ENCODE measurements around the gene TOP1.

TOP1 gene

DNA sequence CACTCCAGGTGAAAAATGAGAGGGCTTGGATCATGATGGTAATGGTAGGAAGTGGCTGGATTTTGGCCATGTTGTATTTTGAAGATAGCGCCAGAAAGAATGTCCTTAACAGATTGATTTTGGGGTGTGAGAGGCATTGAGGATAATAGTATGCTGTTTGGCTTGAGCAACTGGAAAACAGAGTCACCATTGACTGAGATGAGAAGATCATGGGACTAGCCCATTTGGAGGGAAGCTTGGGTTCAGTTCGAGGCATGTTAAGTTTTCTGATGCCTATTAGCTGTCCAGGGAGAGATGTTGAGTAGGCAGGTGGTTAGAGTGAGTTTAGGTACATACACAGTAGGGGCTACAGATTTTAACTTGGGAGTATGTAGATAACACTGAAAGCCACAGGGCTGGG lies 132.1 kb downstream of the TOP1 start:
- Histone ChIP-seq H3K27ac (ENCODE audit: low read depth, low read length) (no peak overlapping the region), H3K9me3 (ENCODE audit: low read length) (no peaks in the 10 kb centered on the region), H3K4me1 (ENCODE audit: insufficient read depth, low read length) (peaks cover 16% of the 10 kb centered on the region), H3K36me3 (ENCODE audit: insufficient read depth, low read length) (peaks cover 42% of the 10 kb centered on the region), H3K27me3 (ENCODE audit: control insufficient read depth in 1 of 2, insufficient read depth in 2 of 2, low read length in 2 of 2) (no peaks in the 10 kb centered on the region), H3K4me3 (ENCODE audit: low read depth in 1 of 2, low read length in 2 of 2) (no peak overlapping the region), H3K9ac (ENCODE audit: low read length) (no peak overlapping the region)

DNA sequence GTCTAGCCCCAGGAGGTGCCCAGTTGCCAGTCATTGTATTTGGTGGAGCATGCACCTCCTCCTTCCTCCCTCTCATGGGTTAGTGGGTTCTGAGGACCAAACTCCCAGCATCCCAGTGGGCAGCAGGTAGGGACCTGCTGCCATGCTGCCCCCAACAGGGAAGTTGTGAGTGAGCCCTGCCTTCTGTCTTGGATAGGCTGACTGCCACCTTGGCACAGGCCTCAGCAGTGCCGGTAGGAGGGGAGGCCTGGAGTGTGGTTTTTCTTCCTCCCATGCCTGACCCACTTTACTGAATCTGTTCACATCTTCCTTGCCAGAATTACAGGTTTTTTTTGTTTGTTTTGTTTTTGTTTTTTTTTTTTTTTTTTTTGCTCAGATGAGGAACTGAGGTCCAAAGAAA lies 133.3 kb downstream of the TOP1 start:
- Histone ChIP-seq H3K36me3 (ENCODE audit: insufficient read depth, low read length) (peaks cover 54% of the 10 kb centered on the region), H3K27me3 (ENCODE audit: control insufficient read depth in 1 of 2, insufficient read depth in 2 of 2, low read length in 2 of 2) (no peaks in the 10 kb centered on the region), H3K9me3 (ENCODE audit: low read length) (no peaks in the 10 kb centered on the region), H3K27ac (ENCODE audit: low read depth, low read length) (no peak overlapping the region), H3K4me3 (ENCODE audit: low read depth in 1 of 2, low read length in 2 of 2) (no peak overlapping the region), H3K4me1 (ENCODE audit: insufficient read depth, low read length) (peaks cover 7% of the 10 kb centered on the region), H3K9ac (ENCODE audit: low read length) (no peak overlapping the region)

DNA sequence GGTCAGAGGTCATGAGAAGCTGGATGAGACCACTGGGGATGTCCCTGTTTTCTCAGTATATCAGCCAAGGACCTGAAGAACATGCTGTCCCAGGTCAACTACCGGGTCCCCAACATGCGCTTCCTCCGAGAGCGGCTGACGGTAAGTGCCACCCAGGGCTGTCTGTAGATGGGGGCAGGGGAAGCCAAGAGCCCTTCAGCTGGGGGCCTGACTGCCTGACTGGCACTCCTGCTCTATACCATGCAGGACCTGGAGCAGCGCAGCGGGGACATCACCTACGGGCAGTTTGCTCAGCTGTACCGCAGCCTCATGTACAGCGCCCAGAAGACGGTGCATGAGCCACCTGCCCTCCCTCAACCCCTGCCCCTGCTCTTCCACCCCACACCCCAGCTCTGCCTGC lies 133.8 kb downstream of the TOP1 start:
- Histone ChIP-seq H3K4me1 (ENCODE audit: insufficient read depth, low read length) (peaks cover 2% of the 10 kb centered on the region), H3K9ac (ENCODE audit: low read length) (no peak overlapping the region), H3K27ac (ENCODE audit: low read depth, low read length) (no peak overlapping the region), H3K36me3 (ENCODE audit: insufficient read depth, low read length) (peaks cover 59% of the 10 kb centered on the region), H3K27me3 (ENCODE audit: control insufficient read depth in 1 of 2, insufficient read depth in 2 of 2, low read length in 2 of 2) (no peaks in the 10 kb centered on the region), H3K9me3 (ENCODE audit: low read length) (no peaks in the 10 kb centered on the region), H3K4me3 (ENCODE audit: low read depth in 1 of 2, low read length in 2 of 2) (no peak overlapping the region)

DNA sequence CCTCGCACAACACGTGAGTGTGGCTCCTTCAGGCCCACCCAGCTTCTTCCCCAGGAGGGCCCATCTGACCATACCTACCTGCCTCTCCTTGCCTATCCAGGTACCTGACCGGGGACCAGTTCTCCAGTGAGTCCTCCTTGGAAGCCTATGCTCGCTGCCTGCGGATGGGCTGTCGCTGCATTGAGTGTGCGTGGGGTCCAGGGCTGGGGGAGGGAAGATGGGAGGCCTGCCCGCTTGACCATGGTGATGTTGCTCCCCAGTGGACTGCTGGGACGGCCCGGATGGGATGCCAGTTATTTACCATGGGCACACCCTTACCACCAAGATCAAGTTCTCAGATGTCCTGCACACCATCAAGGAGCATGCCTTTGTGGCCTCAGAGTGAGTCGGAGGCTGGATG lies 135.2 kb downstream of the TOP1 start:
- H3K4me3 ChIP-seq (ENCODE audit: low read depth in 1 of 2, low read length in 2 of 2), result no peak overlapping the region
- no peaks in the 10 kb centered on the region for H3K9me3 ChIP-seq (ENCODE audit: low read length)
- H3K4me1 ChIP-seq (ENCODE audit: insufficient read depth, low read length), result no peaks in the 10 kb centered on the region
- no peak overlapping the region for H3K9ac ChIP-seq (ENCODE audit: low read length)
- H3K36me3 ChIP-seq (ENCODE audit: insufficient read depth, low read length), result peaks cover 71% of the 10 kb centered on the region
- H3K27ac ChIP-seq (ENCODE audit: low read depth, low read length), result no peak overlapping the region
- no peaks in the 10 kb centered on the region for H3K27me3 ChIP-seq (ENCODE audit: control insufficient read depth in 1 of 2, insufficient read depth in 2 of 2, low read length in 2 of 2)

- Histone ChIP-seq H3K36me3 (ENCODE audit: insufficient read depth, low read length) (peaks cover 77% of the 10 kb centered on the region), H3K9ac (ENCODE audit: low read length) (no peak overlapping the region), H3K27ac (ENCODE audit: low read depth, low read length) (no peak overlapping the region), H3K4me3 (ENCODE audit: low read depth in 1 of 2, low read length in 2 of 2) (no peak overlapping the region), H3K27me3 (ENCODE audit: control insufficient read depth in 1 of 2, insufficient read depth in 2 of 2, low read length in 2 of 2) (no peaks in the 10 kb centered on the region), H3K4me1 (ENCODE audit: insufficient read depth, low read length) (no peaks in the 10 kb centered on the region), H3K9me3 (ENCODE audit: low read length) (no peaks in the 10 kb centered on the region)
These were observed 136.6 kb downstream of the TOP1 start for GRCh38 chr20:41165001-41165882.

DNA sequence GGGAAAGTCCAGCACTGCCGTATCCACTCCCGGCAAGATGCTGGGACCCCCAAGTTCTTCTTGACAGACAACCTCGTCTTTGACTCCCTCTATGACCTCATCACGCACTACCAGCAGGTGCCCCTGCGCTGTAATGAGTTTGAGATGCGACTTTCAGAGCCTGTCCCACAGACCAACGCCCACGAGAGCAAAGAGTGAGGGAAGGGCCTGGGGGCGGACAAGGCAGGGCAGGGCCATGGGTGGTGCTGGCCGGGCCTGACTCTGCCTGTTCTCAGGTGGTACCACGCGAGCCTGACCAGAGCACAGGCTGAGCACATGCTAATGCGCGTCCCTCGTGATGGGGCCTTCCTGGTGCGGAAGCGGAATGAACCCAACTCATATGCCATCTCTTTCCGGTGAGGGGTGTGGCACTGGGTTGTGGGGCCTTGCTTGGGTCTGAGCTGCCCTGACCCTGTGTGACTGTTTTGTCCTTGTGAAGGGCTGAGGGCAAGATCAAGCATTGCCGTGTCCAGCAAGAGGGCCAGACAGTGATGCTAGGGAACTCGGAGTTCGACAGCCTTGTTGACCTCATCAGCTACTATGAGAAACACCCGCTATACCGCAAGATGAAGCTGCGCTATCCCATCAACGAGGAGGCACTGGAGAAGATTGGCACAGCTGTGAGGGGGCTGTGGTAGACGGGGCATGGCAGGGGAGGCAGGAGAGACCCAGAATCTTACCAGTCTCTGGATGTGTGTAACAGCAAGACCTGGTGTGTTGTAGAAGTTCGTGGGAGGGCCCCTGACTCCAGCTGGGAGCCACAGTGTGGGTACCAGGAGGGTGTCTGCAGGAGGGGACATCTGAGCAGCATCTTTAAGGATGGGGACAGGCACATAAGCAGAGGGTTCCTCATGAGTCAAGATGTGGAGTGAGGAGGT lies 137.8 kb downstream of the TOP1 start:
- peaks cover 83% of the 10 kb centered on the region for H3K36me3 ChIP-seq (ENCODE audit: insufficient read depth, low read length)

DNA sequence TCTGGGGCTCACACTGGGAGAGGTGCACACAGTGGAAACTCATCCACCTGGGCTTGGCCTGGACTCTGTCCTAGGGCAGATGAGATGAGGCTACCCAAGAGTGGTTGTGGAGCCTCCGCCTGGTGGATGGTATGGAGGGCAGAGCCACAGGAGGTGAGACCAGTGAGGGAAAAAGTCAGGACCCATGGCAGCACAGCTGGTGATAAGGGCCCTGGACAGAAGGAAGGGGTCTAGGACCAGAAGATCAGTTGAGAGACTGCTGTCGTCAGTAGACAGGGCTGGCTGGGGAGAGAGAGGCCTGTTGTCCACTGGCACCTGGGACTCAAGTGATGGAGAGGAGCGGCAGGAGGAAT lies 138.5 kb downstream of the TOP1 start:
- Histone ChIP-seq H3K4me3 (ENCODE audit: low read depth in 1 of 2, low read length in 2 of 2) (no peak overlapping the region), H3K27ac (ENCODE audit: low read depth, low read length) (no peak overlapping the region), H3K9ac (ENCODE audit: low read length) (no peak overlapping the region), H3K9me3 (ENCODE audit: low read length) (no peaks in the 10 kb centered on the region), H3K27me3 (ENCODE audit: control insufficient read depth in 1 of 2, insufficient read depth in 2 of 2, low read length in 2 of 2) (no peaks in the 10 kb centered on the region), H3K4me1 (ENCODE audit: insufficient read depth, low read length) (no peaks in the 10 kb centered on the region), H3K36me3 (ENCODE audit: insufficient read depth, low read length) (peaks cover 82% of the 10 kb centered on the region)

More for the DNA sequence above, 137.8 kb downstream of the TOP1 start:
- H3K4me1 ChIP-seq (ENCODE audit: insufficient read depth, low read length), result no peaks in the 10 kb centered on the region
- H3K9ac ChIP-seq (ENCODE audit: low read length), result no peak overlapping the region
- H3K27ac ChIP-seq (ENCODE audit: low read depth, low read length), result no peak overlapping the region
- no peaks in the 10 kb centered on the region for H3K9me3 ChIP-seq (ENCODE audit: low read length)
- H3K4me3 ChIP-seq (ENCODE audit: low read depth in 1 of 2, low read length in 2 of 2), result no peak overlapping the region
- no peaks in the 10 kb centered on the region for H3K27me3 ChIP-seq (ENCODE audit: control insufficient read depth in 1 of 2, insufficient read depth in 2 of 2, low read length in 2 of 2)

GRCh38 chr20:41167481-41168253 lies 139.0 kb downstream of the TOP1 start:
- H3K9me3 ChIP-seq (ENCODE audit: low read length), result no peaks in the 10 kb centered on the region
- no peaks in the 10 kb centered on the region for H3K4me1 ChIP-seq (ENCODE audit: insufficient read depth, low read length)
- H3K27ac ChIP-seq (ENCODE audit: low read depth, low read length), result no peak overlapping the region
- no peak overlapping the region for H3K9ac ChIP-seq (ENCODE audit: low read length)
- no peak overlapping the region for H3K4me3 ChIP-seq (ENCODE audit: low read depth in 1 of 2, low read length in 2 of 2)
- H3K27me3 ChIP-seq (ENCODE audit: control insufficient read depth in 1 of 2, insufficient read depth in 2 of 2, low read length in 2 of 2), result no peaks in the 10 kb centered on the region
- peaks cover 80% of the 10 kb centered on the region for H3K36me3 ChIP-seq (ENCODE audit: insufficient read depth, low read length)

GRCh38 chr20:41168281-41169161 lies 139.9 kb downstream of the TOP1 start:
- Histone ChIP-seq H3K4me3 (ENCODE audit: low read depth in 1 of 2, low read length in 2 of 2) (no peak overlapping the region), H3K27me3 (ENCODE audit: control insufficient read depth in 1 of 2, insufficient read depth in 2 of 2, low read length in 2 of 2) (no peaks in the 10 kb centered on the region), H3K9ac (ENCODE audit: low read length) (no peak overlapping the region), H3K4me1 (ENCODE audit: insufficient read depth, low read length) (peaks cover 3% of the 10 kb centered on the region), H3K36me3 (ENCODE audit: insufficient read depth, low read length) (peaks cover 76% of the 10 kb centered on the region), H3K9me3 (ENCODE audit: low read length) (no peaks in the 10 kb centered on the region), H3K27ac (ENCODE audit: low read depth, low read length) (no peak overlapping the region)

GRCh38 chr20:41169162-41169690 lies 140.6 kb downstream of the TOP1 start:
- H3K27ac ChIP-seq (ENCODE audit: low read depth, low read length), result no peak overlapping the region

More at GRCh38 chr20:41169162-41169690, 140.6 kb downstream of the TOP1 start:
- Histone ChIP-seq H3K9me3 (ENCODE audit: low read length) (no peaks in the 10 kb centered on the region), H3K4me3 (ENCODE audit: low read depth in 1 of 2, low read length in 2 of 2) (no peak overlapping the region), H3K9ac (ENCODE audit: low read length) (no peak overlapping the region), H3K36me3 (ENCODE audit: insufficient read depth, low read length) (peaks cover 76% of the 10 kb centered on the region), H3K4me1 (ENCODE audit: insufficient read depth, low read length) (peaks cover 5% of the 10 kb centered on the region), H3K27me3 (ENCODE audit: control insufficient read depth in 1 of 2, insufficient read depth in 2 of 2, low read length in 2 of 2) (no peaks in the 10 kb centered on the region)

Data from muscle layer of colon (tissue), 2 donors.